ENCODE data around the gene FAM83C.
"Not testable (repeated sequence)": the region's sequence is repeated elsewhere in the genome, so short reads cannot be mapped to it uniquely, and the experiment has no call there.

Gene FAM83C

GRCh38 chr20:35262731-35263531, 29.3 kb downstream of the FAM83C start:
- DNase-seq: not testable (repeated sequence)

GRCh38 chr20:35262321-35262720, 29.9 kb downstream of the FAM83C start:
- DNase-seq: not testable (repeated sequence)

GRCh38 chr20:35260426-35260825, 31.8 kb downstream of the FAM83C start:
- no peak for DNase-seq

DNA sequence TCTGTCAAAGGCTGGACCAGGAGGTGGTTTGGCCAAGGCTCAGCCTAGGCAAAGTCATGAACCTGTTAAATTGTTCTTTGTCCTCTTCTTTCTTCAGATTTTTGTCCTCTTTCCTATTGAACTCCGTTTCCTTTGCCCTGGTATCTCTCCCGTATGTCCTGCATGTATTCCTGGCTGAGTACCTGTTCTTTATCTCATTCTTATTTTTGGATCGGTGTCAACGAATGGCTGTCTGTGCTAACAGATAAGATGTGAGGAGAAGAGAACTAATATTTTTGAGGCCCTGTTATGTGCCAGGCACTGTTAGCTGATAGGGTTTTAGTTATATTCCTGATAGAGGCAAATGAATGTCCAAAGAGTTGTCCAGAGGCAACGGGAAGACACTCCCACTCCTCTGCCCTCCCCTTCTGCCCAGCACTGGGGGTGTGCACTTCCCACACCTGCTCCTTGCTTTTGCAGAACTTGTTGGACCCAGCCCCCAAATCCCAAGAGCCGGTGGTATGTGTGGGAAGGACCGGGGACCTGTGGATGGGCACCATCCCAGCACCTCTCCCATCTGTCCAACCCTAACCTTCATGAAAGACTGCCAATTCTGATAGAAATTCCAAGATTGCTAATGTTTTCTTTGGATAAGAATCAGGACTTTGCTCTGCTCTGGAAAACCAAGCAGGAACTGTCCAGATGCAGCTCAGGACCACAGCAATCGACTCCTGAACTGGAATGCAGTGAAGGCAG, 34.9 kb downstream of the FAM83C start:
- DNase-seq: no peak

GRCh38 chr20:35254448-35254999, 37.7 kb downstream of the FAM83C start:
- DNase-seq: no peak

DNA sequence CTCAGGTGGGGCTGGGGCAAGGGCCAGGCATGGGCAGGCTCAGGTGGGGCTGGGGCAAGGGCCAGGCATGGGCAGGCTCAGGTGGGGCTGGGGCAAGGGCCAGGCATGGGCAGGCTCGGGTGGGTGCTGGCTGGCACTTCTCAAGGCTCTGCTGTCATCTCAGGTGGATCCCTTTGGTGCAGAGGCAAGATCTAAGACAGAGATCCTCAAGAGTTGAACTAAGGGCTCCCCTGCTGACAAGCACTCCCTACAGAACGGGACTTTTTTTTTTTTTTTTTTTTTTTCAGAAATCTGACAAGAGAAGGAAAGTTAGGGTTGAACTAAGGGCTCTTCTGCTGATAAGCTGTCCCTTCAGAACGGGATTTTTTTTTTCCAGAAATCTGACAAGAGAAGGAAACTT, 39.2 kb downstream of the FAM83C start:
- no peak for DNase-seq

DNA sequence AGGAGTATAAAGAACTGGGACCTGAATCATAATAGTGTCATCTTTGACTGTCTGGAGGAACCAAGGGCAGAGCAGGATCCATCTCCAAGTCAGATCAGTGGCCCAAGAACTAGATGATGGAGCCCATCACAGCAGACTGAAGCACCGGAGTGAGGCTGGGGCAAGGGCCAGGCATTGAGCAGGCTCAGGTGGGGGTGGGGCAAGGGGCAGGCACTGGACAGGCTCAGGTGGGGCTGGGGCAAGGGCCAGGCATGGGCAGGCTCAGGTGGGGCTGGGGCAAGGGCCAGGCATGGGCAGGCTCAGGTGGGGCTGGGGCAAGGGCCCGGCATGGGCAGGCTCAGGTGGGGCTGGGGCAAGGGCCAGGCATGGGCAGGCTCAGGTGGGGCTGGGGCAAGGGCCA, 39.6 kb downstream of the FAM83C start:
- DNase-seq: not testable (repeated sequence)

- DNase-seq: no peak
Observed at GRCh38 chr20:35252037-35252461, 40.2 kb downstream of the FAM83C start.

GRCh38 chr20:35251613-35251940, 40.6 kb downstream of the FAM83C start:
- DNase-seq: no peak

- no peak for DNase-seq
Observed at GRCh38 chr20:35248641-35249475, 43.4 kb downstream of the FAM83C start.

DNA sequence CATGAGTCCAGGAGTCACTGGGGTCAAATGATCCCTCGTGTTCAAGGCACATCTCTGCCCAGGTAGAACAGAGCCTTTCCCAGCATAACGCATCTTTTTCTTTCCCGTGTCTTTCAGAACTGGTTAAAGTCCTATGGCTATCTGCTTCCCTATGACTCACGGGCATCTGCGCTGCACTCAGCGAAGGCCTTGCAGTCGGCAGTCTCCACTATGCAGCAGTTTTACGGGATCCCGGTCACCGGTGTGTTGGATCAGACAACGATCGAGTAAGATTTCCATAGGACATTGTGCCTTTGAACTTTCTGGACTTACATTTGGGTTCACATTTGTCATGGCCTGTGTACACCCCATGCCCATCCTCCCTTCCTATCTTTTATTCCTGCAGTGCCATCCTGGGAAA, 45.5 kb downstream of the FAM83C start:
- no peak for DNase-seq

DNA sequence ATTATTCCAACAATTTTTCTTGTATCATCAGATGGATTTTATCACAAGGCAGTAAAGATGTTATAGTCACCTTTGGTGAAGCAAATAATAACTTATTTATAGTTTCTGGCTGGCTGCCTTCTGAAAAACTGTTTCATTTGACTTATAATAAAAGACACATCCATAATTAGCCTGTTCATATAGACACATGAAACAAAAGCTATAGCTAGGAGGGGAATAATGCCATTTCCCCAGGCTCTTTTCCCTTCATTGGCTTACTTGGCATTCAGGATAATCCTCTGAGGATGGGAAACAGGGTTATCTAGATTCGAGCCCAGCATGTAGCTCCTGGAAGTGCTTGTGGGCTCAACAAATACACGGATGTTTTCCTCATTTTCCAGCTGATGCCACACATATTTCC, 48.2 kb downstream of the FAM83C start:
- DNase-seq: no peak

DNA sequence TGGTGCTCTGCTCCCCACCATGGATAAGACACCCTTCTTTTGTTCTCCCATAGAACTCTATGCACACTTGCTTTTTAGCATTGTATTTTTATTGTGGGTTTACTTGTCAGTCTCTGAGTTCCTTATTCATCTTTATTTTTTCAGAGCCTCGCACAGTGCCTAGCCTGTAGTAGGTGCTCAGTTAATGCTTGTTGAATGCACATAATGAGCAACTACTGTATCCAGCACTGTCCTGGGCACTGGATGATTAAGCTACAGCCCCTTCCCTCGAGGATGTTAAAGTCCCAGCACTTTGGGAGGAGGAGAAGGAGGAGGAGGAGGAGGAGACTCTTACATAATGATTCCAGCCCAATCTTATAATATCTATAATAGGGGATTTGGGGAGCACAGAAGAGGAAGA, 48.9 kb downstream of the FAM83C start:
- DNase-seq: no peak

- no peak for DNase-seq
Observed at GRCh38 chr20:35240811-35241293, 51.4 kb downstream of the FAM83C start.

DNA sequence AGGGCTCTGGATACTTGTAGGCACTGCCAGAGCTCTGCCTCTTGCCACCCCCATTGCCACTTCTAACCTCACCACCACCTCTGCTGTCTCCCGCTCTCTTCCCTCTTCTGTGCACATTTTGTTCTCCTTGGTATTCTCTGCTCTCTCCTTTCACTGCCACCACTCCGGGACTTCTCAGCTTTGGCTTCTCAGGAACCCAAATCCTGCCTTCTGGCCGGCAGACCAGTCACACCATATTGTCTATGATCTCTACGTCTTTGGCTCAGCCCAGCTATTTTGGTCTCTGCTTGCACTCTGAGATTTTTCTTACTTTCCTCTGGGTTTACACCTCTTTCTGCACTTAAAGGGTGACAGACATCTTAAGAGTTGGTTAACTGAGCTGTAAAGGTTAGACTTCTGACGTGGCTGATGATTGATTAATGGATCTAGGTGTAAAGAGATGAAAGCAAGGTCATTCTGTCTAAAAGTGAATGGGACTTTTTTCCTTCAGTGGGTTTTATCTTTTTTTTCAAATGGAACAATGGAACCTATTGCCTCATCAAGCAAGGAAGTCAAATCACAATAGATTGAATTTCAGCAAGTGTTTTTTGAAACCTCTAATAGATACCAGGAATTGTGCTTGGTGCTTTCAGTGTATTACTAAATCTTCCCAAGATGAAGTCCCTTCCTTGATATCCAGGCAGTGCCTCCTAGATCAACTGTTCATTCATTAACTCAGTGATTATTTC, 52.0 kb downstream of the FAM83C start:
- DNase-seq: no peak

DNA sequence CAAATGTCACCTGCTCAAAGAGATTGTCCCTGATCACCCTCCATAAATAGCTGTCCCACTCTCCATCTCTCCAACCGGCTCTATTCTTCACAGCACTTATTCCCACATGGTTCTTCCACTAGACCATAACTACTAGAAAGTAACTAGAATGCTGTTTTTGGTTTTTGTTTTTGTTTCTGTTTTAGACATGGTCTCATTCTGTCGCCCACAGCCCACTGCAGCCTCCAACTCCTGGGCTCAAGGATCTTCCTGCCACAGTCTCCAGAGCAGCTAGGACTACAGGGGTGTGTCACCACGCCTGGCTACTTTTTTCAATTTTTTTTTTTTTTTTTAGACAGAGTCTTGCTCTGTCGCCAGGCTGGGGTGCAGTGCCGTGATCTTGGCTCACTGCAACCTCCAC, 53.5 kb downstream of the FAM83C start:
- DNase-seq: no peak

GRCh38 chr20:35238170-35238569, 54.1 kb downstream of the FAM83C start:
- DNase-seq: no peak

DNA sequence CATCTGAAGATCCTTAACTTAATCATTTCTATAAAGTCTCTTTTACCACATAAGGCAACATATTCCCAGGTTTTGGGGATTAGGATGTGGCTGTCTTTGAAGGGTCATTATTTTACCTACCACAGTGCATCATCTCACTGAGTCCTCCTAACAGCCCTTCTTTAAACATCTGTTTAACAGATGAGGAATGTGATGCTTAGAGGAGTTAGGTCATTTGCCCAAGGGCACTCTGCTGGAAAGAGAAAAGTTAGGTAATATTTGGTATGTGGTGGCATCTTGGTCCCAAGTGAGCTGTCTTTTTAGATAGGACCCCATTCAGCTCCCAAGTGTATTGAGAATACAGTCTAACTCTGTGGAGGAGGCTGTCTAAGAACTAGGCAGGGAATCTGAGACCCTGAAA, 54.7 kb downstream of the FAM83C start:
- no peak for DNase-seq

DNA sequence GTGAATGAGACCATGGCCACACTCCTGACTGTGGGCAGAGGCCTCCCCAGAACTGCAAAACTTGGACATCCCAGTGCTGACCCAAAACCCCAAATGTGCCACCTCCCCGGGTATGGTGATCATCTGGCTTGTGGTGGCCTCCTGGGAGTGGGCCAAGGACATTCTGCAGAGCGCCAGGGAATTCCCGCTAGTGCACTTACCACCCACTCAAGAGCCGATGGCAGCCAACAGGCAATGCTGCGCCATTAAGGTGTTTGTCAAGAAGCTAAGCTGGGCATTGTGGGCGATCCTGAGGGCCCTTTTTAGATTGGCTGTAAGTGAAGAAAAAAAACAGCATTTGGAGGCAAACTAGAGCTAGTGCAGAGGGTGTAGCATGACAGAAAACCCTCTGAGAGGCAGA, 56.3 kb downstream of the FAM83C start:
- DNase-seq: no peak

Data from RPMI8226 (cell line).